ENCODE data around the gene NBPF19. TPM values are rescaled to one million over a fixed set of nuclear protein-coding genes. Genes with fewer than 3 reads are reported as not detected.
"Not testable (repeated sequence)": the region's sequence is repeated elsewhere in the genome, so short reads cannot be mapped to it uniquely, and the experiment has no call there.

Gene NBPF19, protein sequence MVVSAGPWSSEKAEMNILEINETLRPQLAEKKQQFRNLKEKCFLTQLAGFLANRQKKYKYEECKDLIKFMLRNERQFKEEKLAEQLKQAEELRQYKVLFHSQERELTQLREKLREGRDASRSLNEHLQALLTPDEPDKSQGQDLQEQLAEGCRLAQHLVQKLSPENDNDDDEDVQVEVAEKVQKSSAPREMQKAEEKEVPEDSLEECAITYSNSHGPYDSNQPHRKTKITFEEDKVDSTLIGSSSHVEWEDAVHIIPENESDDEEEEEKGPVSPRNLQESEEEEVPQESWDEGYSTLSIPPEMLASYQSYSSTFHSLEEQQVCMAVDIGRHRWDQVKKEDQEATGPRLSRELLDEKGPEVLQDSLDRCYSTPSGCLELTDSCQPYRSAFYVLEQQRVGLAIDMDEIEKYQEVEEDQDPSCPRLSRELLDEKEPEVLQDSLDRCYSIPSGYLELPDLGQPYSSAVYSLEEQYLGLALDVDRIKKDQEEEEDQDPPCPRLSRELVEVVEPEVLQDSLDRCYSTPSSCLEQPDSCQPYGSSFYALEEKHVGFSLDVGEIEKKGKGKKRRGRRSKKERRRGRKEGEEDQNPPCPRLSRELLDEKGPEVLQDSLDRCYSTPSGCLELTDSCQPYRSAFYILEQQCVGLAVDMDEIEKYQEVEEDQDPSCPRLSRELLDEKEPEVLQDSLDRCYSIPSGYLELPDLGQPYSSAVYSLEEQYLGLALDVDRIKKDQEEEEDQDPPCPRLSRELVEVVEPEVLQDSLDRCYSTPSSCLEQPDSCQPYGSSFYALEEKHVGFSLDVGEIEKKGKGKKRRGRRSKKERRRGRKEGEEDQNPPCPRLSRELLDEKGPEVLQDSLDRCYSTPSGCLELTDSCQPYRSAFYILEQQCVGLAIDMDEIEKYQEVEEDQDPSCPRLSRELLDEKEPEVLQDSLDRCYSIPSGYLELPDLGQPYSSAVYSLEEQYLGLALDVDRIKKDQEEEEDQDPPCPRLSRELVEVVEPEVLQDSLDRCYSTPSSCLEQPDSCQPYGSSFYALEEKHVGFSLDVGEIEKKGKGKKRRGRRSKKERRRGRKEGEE (N-terminal part only)
- 10 to 100 TPM; 18.7 to 27.8 TPM for total RNA-seq

DNA sequence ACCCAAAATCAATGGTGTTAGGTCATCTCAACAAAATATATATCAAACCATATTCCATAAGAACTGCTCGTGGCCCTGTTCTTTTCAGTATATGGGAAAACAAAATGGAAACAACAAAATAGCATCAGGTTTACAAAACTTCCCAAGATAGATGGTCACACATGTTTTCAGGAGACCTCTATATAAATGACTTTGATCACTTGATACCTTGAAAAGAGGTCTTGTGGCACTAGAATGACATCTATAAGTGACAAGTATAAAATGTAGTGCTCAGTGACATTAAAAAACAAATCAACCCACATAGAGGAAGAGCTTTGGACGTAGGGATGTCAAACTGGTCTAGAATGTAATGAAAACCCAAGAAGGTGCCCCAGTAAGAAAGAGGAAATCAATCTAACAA is at the start of gene NBPF19:
Gene NBPF19, plus strand, starts transcription at position 301 of the 400 bp plus-strand sequence. CDS start 888 bp downstream, outside the sequence.
- H3K9me3 Mint-ChIP-seq (ENCODE audit: low read depth); H3K4me1 Mint-ChIP-seq; CTCF ChIA-PET; H3K36me3 Mint-ChIP-seq; H3K4me3 Mint-ChIP-seq; ATAC-seq; DNase-seq; H3K27ac Mint-ChIP-seq; H3K27me3 Mint-ChIP-seq: not testable (repeated sequence)

DNA sequence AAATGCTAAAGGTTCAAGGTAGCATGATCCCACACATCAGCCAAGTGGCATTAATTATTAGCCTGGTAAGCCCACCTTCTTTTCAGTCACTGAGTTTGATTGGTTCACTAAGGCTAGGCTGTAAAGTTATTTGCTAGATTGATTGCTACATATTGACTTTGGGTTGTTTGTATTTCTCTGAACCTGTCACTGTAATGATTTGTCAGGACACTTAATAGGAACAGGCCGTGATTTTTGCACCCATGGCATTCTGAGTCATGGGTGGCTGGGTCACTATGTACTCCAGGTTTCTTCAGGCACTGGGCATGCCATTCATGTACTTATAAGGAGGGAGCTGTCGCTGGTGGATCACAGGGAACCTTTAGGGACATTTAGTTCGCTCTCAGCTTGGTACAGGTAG is 46.5 kb upstream of the NBPF19 start:
- H3K4me1 Mint-ChIP-seq; H3K27me3 Mint-ChIP-seq; H3K4me3 Mint-ChIP-seq; ATAC-seq; DNase-seq; CTCF ChIA-PET; H3K9me3 Mint-ChIP-seq (ENCODE audit: low read depth); H3K27ac Mint-ChIP-seq; H3K36me3 Mint-ChIP-seq: not testable (repeated sequence)

DNA sequence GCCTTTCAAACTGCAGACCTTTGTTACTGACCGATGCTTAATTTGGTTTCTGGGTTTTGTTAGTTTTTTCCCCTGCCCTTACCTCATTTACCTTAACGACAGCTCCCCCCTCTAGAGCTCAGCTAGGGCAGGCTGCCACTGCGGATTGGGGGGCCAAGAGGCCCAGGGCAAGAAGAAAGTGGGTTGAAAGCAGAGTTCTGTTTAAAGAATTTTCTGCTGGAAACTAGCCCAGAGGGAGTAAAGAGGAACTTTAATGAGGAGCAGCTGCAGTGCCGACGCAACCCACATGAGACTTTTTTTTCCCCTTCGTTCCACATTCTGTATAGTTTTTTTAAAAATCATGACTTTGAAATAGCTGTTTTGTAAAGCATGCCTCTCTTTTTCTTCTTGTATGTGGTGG is 29.4 kb upstream of the NBPF19 start:
- H3K4me3 Mint-ChIP-seq; ATAC-seq; CTCF ChIA-PET; H3K27ac Mint-ChIP-seq; H3K36me3 Mint-ChIP-seq; DNase-seq; H3K4me1 Mint-ChIP-seq; H3K9me3 Mint-ChIP-seq (ENCODE audit: low read depth); H3K27me3 Mint-ChIP-seq: not testable (repeated sequence)

DNA sequence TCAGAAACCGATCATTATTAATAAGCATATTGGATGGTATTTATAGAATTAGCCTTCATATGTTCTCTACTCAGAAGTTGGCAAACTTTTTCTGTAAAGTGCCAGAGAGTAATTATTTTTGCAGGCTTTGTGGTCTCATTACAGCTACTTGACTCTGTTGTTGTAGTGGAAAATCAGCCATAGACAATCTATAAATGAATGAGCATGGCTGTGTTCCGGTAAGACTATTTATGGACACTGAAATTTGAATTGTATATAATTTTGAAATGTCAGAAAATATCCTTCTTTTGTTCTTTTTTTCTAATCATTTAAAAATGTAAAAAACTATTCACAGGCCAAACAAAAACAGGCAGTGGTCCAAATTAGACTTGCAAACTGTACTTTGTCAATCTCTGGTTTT is 22.6 kb upstream of the NBPF19 start:
- H3K9me3 Mint-ChIP-seq (ENCODE audit: low read depth); H3K27me3 Mint-ChIP-seq; CTCF ChIA-PET; H3K4me1 Mint-ChIP-seq; ATAC-seq; H3K27ac Mint-ChIP-seq; H3K4me3 Mint-ChIP-seq; H3K36me3 Mint-ChIP-seq; DNase-seq: not testable (repeated sequence)

DNA sequence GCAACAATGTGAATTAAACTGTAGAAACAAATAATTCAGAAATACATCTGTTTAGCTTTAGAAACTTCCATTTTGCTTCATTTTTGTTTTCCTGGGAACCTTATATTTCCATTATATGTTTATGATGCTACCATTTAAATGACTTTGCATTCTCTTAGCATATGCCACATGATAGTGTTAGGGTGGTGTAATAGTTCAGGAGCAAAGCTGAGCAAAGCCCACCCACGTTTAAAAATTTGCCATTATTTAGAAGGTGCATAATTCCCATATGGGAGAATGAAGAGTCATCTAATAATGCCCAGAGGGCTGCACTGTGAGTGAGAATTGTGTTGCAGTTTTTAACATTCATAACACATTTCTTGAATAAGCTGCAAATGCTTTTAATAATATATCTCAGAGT is 22.2 kb upstream of the NBPF19 start:
- H3K4me3 Mint-ChIP-seq; H3K27ac Mint-ChIP-seq; ATAC-seq; H3K27me3 Mint-ChIP-seq; CTCF ChIA-PET; H3K36me3 Mint-ChIP-seq; DNase-seq; H3K4me1 Mint-ChIP-seq; H3K9me3 Mint-ChIP-seq (ENCODE audit: low read depth): not testable (repeated sequence)

DNA sequence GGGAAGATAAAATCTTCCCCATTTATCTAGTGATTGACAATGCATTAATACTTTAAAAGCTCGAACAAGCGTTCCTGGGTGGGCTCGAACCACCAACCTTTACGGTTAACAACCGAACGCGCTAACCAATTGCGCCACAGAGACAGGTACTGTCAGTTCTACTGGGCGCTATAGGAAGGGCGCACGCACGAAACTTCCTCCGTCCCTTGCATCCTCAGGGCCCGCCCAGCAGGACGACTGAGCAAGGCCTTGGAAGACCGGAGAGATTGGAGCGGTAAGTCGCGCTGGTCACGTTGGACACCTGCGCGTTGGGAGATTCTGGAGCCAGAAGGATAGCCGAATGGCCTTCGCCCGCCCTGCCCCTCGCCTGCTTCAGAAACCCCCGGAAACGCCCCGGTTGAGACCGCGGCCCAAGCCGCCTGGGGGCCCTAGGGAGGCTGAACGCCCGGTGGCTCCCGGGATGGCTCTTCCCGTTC is 83.5 kb downstream of the NBPF19 start:
- H3K27ac Mint-ChIP-seq, result peak overlapping the region; percentile 81
- H3K36me3 Mint-ChIP-seq; H3K4me1 Mint-ChIP-seq; H3K9me3 Mint-ChIP-seq (ENCODE audit: low read depth); ATAC-seq; H3K27me3 Mint-ChIP-seq; CTCF ChIA-PET: not testable (repeated sequence)
- peak overlapping the region; percentile 73 for H3K4me3 Mint-ChIP-seq
- DNase-seq, result peak; percentile 78

DNA sequence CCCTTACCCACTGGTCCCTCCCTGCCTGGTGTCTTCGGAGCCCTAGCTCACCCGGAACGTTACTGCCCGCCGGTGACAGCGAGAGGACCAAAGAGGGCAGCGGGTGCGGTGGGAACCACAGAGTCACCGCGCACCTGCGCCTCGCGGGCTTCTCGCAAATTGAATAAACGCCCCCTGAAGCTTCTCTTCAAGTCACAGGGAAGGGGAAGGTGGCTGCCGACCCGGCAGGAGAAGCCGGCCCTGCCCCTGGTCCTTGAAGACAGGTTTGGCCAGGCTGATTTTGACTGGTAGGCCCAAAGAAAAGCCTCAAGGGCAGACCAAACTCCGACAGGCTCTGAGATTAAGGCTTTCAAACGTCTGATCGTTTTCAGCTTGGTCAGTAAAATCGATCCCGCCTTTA is 87.0 kb downstream of the NBPF19 start:
- H3K27ac Mint-ChIP-seq; H3K27me3 Mint-ChIP-seq; ATAC-seq; H3K4me3 Mint-ChIP-seq; DNase-seq; CTCF ChIA-PET; H3K9me3 Mint-ChIP-seq (ENCODE audit: low read depth); H3K4me1 Mint-ChIP-seq; H3K36me3 Mint-ChIP-seq: not testable (repeated sequence)

DNA sequence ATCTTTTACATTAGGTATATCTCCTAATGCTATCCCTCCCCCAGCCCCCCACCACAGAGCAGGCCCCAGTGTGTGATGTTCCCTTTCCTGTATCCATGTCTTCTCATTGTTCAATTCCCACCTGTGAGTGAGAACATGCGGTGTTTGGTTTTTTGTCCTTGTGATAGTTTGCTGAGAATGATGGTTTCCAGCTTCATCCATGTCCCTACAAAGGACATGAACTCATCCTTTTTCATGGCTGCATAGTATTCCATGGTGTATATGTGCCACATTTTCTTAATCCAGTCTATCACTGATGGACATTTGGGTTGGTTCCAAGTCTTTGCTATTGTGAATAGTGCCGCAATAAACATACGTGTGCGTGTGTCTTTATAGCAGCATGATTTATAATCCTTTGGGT is 90.6 kb downstream of the NBPF19 start:
- H3K27me3 Mint-ChIP-seq; H3K36me3 Mint-ChIP-seq; H3K4me1 Mint-ChIP-seq; H3K27ac Mint-ChIP-seq; H3K4me3 Mint-ChIP-seq; CTCF ChIA-PET; ATAC-seq; H3K9me3 Mint-ChIP-seq (ENCODE audit: low read depth); DNase-seq: not testable (repeated sequence)

DNA sequence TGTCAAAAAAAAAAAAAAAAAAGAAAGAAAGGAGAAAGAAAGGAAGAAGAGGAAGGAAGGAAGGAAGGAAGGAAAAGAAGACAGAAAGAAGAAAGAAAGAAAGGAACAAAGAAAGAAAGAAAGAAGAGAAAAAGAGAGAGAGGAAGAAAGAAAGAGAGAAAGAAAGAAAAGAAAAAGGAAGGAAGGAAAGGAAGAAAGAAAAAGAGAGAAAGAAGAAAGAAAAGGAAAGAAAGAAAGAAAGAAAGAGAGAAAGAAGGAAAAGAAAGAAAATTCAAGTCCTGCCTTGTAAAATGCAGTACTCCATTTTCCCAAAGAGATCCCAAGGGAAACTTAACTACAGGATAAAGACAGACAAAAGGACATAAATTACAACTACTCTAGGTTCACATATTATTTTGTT is 97.9 kb downstream of the NBPF19 start:
- H3K4me3 Mint-ChIP-seq; H3K9me3 Mint-ChIP-seq (ENCODE audit: low read depth); ATAC-seq; DNase-seq; H3K36me3 Mint-ChIP-seq; H3K27ac Mint-ChIP-seq; CTCF ChIA-PET; H3K4me1 Mint-ChIP-seq; H3K27me3 Mint-ChIP-seq: not testable (repeated sequence)

DNA sequence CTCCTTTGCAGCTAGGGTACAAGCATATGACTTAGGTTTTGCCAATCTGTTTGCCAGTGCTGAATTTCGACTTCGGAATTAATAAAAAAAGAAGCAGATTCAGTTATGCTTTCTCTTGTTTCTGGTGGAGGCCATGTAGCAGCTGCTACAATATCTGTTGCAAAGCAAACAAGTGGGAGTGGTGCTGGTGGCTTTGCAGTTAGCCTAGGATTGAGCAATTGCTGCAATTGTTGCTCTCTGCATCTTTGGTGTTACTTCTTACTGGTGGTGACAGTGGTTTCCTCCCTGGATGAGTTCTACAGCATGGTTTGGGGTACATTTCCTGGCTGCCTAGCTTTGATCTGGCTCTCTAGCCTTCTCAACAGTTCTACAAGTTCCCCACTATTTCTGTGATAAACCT is 110.7 kb downstream of the NBPF19 start:
- H3K4me3 Mint-ChIP-seq; H3K36me3 Mint-ChIP-seq; H3K9me3 Mint-ChIP-seq (ENCODE audit: low read depth); CTCF ChIA-PET; ATAC-seq; H3K4me1 Mint-ChIP-seq; H3K27me3 Mint-ChIP-seq: not testable (repeated sequence)
- H3K27ac Mint-ChIP-seq, result peak overlapping the region; percentile 74
- DNase-seq, result peak; percentile 89

Other genes with a start within 250 kb of the NBPF19 start
- gene PPIAL4C, start 108.8 kb downstream of the NBPF19 start, total RNA-seq, result 1 to 10 TPM in 1 of 2 experiments, under 1 TPM in 1; 0.84 to 1.8 TPM